B cell (primary cell): ENCODE data around the gene NCKAP1. TPM values are rescaled to one million over a fixed set of nuclear protein-coding genes. Genes with fewer than 3 reads are reported as not detected.

ENCODE experiments used
- ATAC-seq: fragments of 200-7000 bp; cut with Tn5 transposase; one replicate; pipeline ENCODE4 v1.10.0; 2021; ENCODE audit warnings: low read depth, mild to moderate bottlenecking, moderate number of reproducible peaks, moderate library complexity
- CTCF ChIA-PET: fragments of 350-600 bp; sonication (Branson Sonifier 250); formaldehyde crosslinking; loops from one replicate; lab custom pipeline; 2021; ENCODE audit warnings: antibody characterized with exemption, inconsistent platforms; lab: Charles Lee
- POLR2A ChIA-PET: fragments of 350-600 bp; sonication (Branson Sonifier 250); formaldehyde crosslinking; loops from one replicate; lab custom pipeline; 2021; ENCODE audit warnings: antibody characterized with exemption; lab: Charles Lee
- DNase-seq: peaks from one replicate; pipeline ENCODE4 v3.0.0; 2013
- H2AFZ ChIP-seq: 2 replicates; pipeline ENCODE4 v1.6.1; 2012; ENCODE audit warnings: mild to moderate bottlenecking, low read depth, low read length; ENCODE audit not compliant: insufficient read depth, poor library complexity, severe bottlenecking
- H3K27ac ChIP-seq, 2 donors: 1 replicate in 1 of 2; 2 replicates in 1 of 2; pipeline ENCODE4 v1.5.1; 2012 to 2013; ENCODE audit warnings: low read length in 2 of 2, mild to moderate bottlenecking in 2 of 2, moderate library complexity in 1 of 2
- H3K27me3 ChIP-seq, 4 experiments: fragments of 200-600 bp in 1 of 4; sonication (generic) in 1 of 4; replicated peaks in 1 of 4; 1 replicate in 2 of 4; 2 replicates in 2 of 4; pipeline versions ENCODE4 v1.6.1 to v1.7.0; 2013 to 2016; ENCODE audit warnings: low read length in 3 of 4, mild to moderate bottlenecking in 2 of 4, mixed read lengths in 1 of 4, moderate library complexity in 1 of 4; ENCODE audit not compliant: insufficient read depth in 4 of 4, control insufficient read depth in 3 of 4; ENCODE audit errors: control extremely low read depth in 1 of 4
- H3K36me3 ChIP-seq, 2 experiments: replicated peaks in 1 of 2; 1 replicate in 1 of 2; 2 replicates in 1 of 2; pipeline versions ENCODE4 v1.6.1 to v1.7.1; 2013; ENCODE audit warnings: low read length in 1 of 2; ENCODE audit not compliant: insufficient read depth in 2 of 2, control insufficient read depth in 1 of 2; ENCODE audit errors: control extremely low read depth in 1 of 2, extremely low read depth in 1 of 2
- H3K4me1 ChIP-seq, 2 donors: fragments of 200-600 bp in 1 of 2; sonication (generic) in 1 of 2; 1 replicate in 1 of 2; 2 replicates in 1 of 2; pipeline versions ENCODE4 v1.5.1 to v1.6.1; 2013 to 2017; ENCODE audit warnings: low read length in 2 of 2; ENCODE audit not compliant: control insufficient read depth in 2 of 2, insufficient read depth in 2 of 2
- H3K4me2 ChIP-seq: replicated peaks from 2 replicates; pipeline ENCODE3; 2012; ENCODE audit warnings: mild to moderate bottlenecking, low read depth, low read length; ENCODE audit not compliant: poor library complexity, severe bottlenecking
- H3K4me3 ChIP-seq, 5 experiments: fragments of 200-600 bp in 1 of 5; sonication (generic) in 1 of 5; 1 replicate in 3 of 5; 2 replicates in 2 of 5; pipeline versions ENCODE4 v1.5.1 to v1.7.0; 2011 to 2016; ENCODE audit warnings: low read length in 4 of 5, mild to moderate bottlenecking in 4 of 5, low read depth in 2 of 5, control low read depth in 1 of 5, moderate library complexity in 1 of 5; ENCODE audit not compliant: insufficient read depth in 1 of 5; ENCODE audit errors: control extremely low read depth in 1 of 5, extremely low read depth in 1 of 5
- H3K79me2 ChIP-seq: fragments of 200-600 bp; sonication (generic); one replicate; pipeline ENCODE4 v1.6.0; 2016; ENCODE audit warnings: low read length; ENCODE audit not compliant: control insufficient read depth, insufficient read depth
- H3K9ac ChIP-seq: fragments of 200-600 bp; sonication (generic); 2 replicates; pipeline ENCODE4 v1.6.1; 2017; ENCODE audit warnings: mild to moderate bottlenecking, low read length, moderate library complexity
- H3K9me3 ChIP-seq, 3 donors: one replicate each; pipeline versions ENCODE4 v1.6.1 to v1.7.1; 2013; ENCODE audit warnings: low read length in 2 of 3; ENCODE audit not compliant: control insufficient read depth in 2 of 3, insufficient read depth in 1 of 3; ENCODE audit errors: control extremely low read depth in 1 of 3
- H4K20me1 ChIP-seq: 2 replicates; pipeline ENCODE4 v1.6.0; 2012; ENCODE audit warnings: mild to moderate bottlenecking, low read length; ENCODE audit not compliant: insufficient read depth, control insufficient read depth, poor library complexity, severe bottlenecking
- H3K27ac Mint-ChIP-seq: one replicate; pipeline ENCODE4 v1.8.0; 2021; ENCODE audit warnings: mixed read lengths
- H3K27me3 Mint-ChIP-seq: one replicate; pipeline ENCODE4 v1.8.0; 2021; ENCODE audit warnings: mixed read lengths
- H3K4me1 Mint-ChIP-seq: one replicate; pipeline ENCODE4 v1.8.0; 2021; ENCODE audit warnings: mixed read lengths
- H3K4me3 Mint-ChIP-seq: one replicate; pipeline ENCODE4 v1.8.0; 2021; ENCODE audit warnings: mixed read lengths
- H3K9me3 Mint-ChIP-seq: one replicate; pipeline ENCODE4 v1.8.0; 2022; ENCODE audit warnings: mixed read lengths; ENCODE audit not compliant: insufficient read depth
- CTCF ChIP-seq: fragments of 200-600 bp; IDR thresholded peaks from one replicate; pipeline ENCODE4 v1.8.0; 2022; ENCODE audit warnings: antibody characterized with exemption, mild to moderate bottlenecking
- EZH2 ChIP-seq: IDR thresholded peaks from 2 replicates; pipeline ENCODE4 v1.6.1; 2012; ENCODE audit warnings: borderline replicate concordance, low read depth, mild to moderate bottlenecking, moderate library complexity, low read length; ENCODE audit not compliant: insufficient read depth, poor library complexity, severe bottlenecking
- WGBS: methylation state at CpG from one replicate; pipeline ENCODE4 v1.1.5; 2013; ENCODE audit warnings: missing lambda C conversion rate; ENCODE audit not compliant: insufficient coverage; 5-methylcytosine and 5-hydroxymethylcytosine counted together
- intact Hi-C: fragments of 100-400 bp; cut with micrococcal nuclease; formaldehyde crosslinking; loops from one replicate; pipeline ENCODE4 v1.10.0; 2022
- polyA plus RNA-seq: library from polyadenylated mRNA; depleted of rRNA; stranded (reverse); fragments of >200 nt; gene quantifications from 2 replicates; pipeline ENCODE4 v1.2.3, GENCODE V29; 2012
- total RNA-seq, 2 donors: library from RNA; stranded (reverse); fragments of 120-200 nt in 1 of 2; gene quantifications; 1 replicate in 1 of 2; 2 replicates in 1 of 2; pipeline versions ENCODE4 v1.2.3 to v1.2.4, GENCODE V29; 2013 to 2022

Gene NCKAP1
- total and polyA plus RNA-seq, 2 donors (not counting 1 experiment from before 2014, with no cell fraction given) = 0.05 TPM; not detected in 1

DNA sequence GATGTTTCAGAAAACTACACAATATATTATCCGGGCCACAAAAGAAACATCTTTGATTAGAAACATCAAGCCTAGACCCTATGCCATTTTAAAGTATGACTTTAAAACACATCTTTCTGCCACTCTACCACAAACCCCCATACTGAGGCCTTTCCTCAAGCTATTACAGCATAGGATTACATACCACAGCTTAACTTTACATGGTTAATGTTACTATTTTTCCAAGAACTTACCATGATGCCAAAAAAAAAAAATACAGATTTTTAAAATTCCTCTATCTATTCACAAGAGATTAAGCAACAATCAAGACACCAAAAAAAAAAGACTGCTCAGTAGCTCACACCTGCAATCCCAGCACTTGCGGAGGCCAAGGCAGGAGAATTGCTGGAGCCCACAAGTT lies 9.0 kb downstream of the NCKAP1 start:
- Histone ChIP-seq H3K4me2 (no peak overlapping the region), H2AFZ (no peak overlapping the region), H3K9ac (no peak overlapping the region), H3K27me3 (peaks cover 10 to 74% (median 42%) of the 10 kb centered on the region in 4 experiments), H3K4me1 (peaks cover 0 to 5% of the 10 kb centered on the region in 2 donors), H3K36me3 (no peaks in the 10 kb centered on the region), H3K4me3 (no peak overlapping the region), H3K9me3 (no peaks in the 10 kb centered on the region), H3K79me2 (no peaks in the 10 kb centered on the region), H4K20me1 (no peaks in the 10 kb centered on the region), H3K27ac (no peak overlapping the region)
- DNase-seq (no peak), ATAC-seq (no peak)
- Mint-ChIP-seq H3K9me3 (no peaks in the 10 kb centered on the region), H3K27me3 (peaks cover 76% of the 10 kb centered on the region), H3K4me3 (no peak overlapping the region), H3K27ac (no peak overlapping the region), H3K4me1 (no peaks in the 10 kb centered on the region)
- CTCF ChIA-PET = no interaction called here
- TF ChIP-seq CTCF (no peak), EZH2 (no peak)
- 100% methylated on average over 2 of the region's 2 CpGs for WGBS
- intact Hi-C loops = no loop called here
- POLR2A ChIA-PET = no interaction called here

- Histone ChIP-seq H3K4me3 (no peak overlapping the region), H4K20me1 (no peaks in the 10 kb centered on the region), H2AFZ (no peak overlapping the region), H3K4me1 (peaks cover 0 to 2% of the 10 kb centered on the region in 2 donors), H3K9ac (no peak overlapping the region), H3K36me3 (no peaks in the 10 kb centered on the region), H3K9me3 (no peaks in the 10 kb centered on the region), H3K4me2 (no peak overlapping the region), H3K27me3 (peaks cover 5 to 66% (median 35%) of the 10 kb centered on the region in 4 experiments), H3K27ac (no peak overlapping the region), H3K79me2 (no peaks in the 10 kb centered on the region)
- POLR2A ChIA-PET = no interaction called here
- ATAC-seq (no peak), DNase-seq (no peak)
- intact Hi-C loops = no loop called here
- Mint-ChIP-seq H3K27me3 (peaks cover 76% of the 10 kb centered on the region), H3K27ac (no peak overlapping the region), H3K4me1 (no peaks in the 10 kb centered on the region), H3K4me3 (no peak overlapping the region), H3K9me3 (no peaks in the 10 kb centered on the region)
- TF ChIP-seq CTCF (no peak), EZH2 (no peak)
- CTCF ChIA-PET = no interaction called here
Observed at GRCh38 chr2:183028108-183028507, 10.1 kb downstream of the NCKAP1 start.
